ENCODE measurements around the gene LBHD2. TPM values are rescaled to one million over a fixed set of nuclear protein-coding genes. Genes with fewer than 3 reads are reported as not detected.
A peak's percentile ranks its signal among the peaks of the same experiment; 100 is the strongest.

LBHD2 gene
- total and polyA plus RNA-seq, 2 of the 13 experiments (the other 11 are each of a cell fraction or from before 2014, with no cell fraction given), result 0.67 to 1.00 TPM

- TF ChIP-seq, protein P1, sequence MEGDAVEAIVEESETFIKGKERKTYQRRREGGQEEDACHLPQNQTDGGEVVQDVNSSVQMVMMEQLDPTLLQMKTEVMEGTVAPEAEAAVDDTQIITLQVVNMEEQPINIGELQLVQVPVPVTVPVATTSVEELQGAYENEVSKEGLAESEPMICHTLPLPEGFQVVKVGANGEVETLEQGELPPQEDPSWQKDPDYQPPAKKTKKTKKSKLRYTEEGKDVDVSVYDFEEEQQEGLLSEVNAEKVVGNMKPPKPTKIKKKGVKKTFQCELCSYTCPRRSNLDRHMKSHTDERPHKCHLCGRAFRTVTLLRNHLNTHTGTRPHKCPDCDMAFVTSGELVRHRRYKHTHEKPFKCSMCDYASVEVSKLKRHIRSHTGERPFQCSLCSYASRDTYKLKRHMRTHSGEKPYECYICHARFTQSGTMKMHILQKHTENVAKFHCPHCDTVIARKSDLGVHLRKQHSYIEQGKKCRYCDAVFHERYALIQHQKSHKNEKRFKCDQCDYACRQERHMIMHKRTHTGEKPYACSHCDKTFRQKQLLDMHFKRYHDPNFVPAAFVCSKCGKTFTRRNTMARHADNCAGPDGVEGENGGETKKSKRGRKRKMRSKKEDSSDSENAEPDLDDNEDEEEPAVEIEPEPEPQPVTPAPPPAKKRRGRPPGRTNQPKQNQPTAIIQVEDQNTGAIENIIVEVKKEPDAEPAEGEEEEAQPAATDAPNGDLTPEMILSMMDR (CRISPR knock-in tag; IDR thresholded peaks at IDR 0.05), result peak; percentile 99
- TF ChIP-seq, protein P2, sequence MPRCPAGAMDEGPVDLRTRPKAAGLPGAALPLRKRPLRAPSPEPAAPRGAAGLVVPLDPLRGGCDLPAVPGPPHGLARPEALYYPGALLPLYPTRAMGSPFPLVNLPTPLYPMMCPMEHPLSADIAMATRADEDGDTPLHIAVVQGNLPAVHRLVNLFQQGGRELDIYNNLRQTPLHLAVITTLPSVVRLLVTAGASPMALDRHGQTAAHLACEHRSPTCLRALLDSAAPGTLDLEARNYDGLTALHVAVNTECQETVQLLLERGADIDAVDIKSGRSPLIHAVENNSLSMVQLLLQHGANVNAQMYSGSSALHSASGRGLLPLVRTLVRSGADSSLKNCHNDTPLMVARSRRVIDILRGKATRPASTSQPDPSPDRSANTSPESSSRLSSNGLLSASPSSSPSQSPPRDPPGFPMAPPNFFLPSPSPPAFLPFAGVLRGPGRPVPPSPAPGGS (CRISPR knock-in tag; IDR thresholded peaks at IDR 0.05), result peak; percentile 43; the same call in 1 of the 2 replicates
- TF ChIP-seq ZNF646 (CRISPR knock-in tag; IDR thresholded peaks at IDR 0.05) (peak; percentile 96), ZFX (CRISPR knock-in tag; IDR thresholded peaks at IDR 0.05; ENCODE audit: low read depth) (0 out of 2 replicates have a peak, but pooled peaks have one; percentile 24), ZNF850 (CRISPR knock-in tag; conservative IDR thresholded peaks at IDR 0.05) (no peak), MED1 (CRISPR knock-in tag; IDR thresholded peaks at IDR 0.05) (no peak; the same call in 1 of the 2 replicates), ZNF143 (CRISPR knock-in tag; IDR thresholded peaks at IDR 0.05) (no peak), BATF2 (CRISPR knock-in tag; IDR thresholded peaks at IDR 0.05) (peak; percentile 62; the same call in 1 of the 2 replicates)
- TF ChIP-seq, protein P3, sequence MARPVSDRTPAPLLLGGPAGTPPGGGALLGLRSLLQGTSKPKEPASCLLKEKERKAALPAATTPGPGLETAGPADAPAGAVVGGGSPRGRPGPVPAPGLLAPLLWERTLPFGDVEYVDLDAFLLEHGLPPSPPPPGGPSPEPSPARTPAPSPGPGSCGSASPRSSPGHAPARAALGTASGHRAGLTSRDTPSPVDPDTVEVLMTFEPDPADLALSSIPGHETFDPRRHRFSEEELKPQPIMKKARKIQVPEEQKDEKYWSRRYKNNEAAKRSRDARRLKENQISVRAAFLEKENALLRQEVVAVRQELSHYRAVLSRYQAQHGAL (CRISPR knock-in tag; IDR thresholded peaks at IDR 0.05; ENCODE audit: not compliant biosample characterization), result no peak
- TF ChIP-seq, protein P4, sequence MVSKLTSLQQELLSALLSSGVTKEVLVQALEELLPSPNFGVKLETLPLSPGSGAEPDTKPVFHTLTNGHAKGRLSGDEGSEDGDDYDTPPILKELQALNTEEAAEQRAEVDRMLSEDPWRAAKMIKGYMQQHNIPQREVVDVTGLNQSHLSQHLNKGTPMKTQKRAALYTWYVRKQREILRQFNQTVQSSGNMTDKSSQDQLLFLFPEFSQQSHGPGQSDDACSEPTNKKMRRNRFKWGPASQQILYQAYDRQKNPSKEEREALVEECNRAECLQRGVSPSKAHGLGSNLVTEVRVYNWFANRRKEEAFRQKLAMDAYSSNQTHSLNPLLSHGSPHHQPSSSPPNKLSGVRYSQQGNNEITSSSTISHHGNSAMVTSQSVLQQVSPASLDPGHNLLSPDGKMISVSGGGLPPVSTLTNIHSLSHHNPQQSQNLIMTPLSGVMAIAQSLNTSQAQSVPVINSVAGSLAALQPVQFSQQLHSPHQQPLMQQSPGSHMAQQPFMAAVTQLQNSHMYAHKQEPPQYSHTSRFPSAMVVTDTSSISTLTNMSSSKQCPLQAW (CRISPR knock-in tag; IDR thresholded peaks at IDR 0.05), result no peak
- TF ChIP-seq, protein P5, sequence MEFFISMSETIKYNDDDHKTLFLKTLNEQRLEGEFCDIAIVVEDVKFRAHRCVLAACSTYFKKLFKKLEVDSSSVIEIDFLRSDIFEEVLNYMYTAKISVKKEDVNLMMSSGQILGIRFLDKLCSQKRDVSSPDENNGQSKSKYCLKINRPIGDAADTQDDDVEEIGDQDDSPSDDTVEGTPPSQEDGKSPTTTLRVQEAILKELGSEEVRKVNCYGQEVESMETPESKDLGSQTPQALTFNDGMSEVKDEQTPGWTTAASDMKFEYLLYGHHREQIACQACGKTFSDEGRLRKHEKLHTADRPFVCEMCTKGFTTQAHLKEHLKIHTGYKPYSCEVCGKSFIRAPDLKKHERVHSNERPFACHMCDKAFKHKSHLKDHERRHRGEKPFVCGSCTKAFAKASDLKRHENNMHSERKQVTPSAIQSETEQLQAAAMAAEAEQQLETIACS (CRISPR knock-in tag; IDR thresholded peaks at IDR 0.05), result peak; percentile 38; the same call in 1 of the 2 replicates
Measured at GRCh38 chr14:103104654-103105452, 20.8 kb downstream of the LBHD2 start (continued).
